ENCODE data around the gene KIF23. TPM values are rescaled to one million over a fixed set of nuclear protein-coding genes. Genes with fewer than 3 reads are reported as not detected.

Gene KIF23
- 26.5 and 28.4 TPM in 2 replicates for total RNA-seq
- long read RNA-seq, transcript KIF23-202 (22 exons, 3,351 nt) = major isoform, 16 of 133 reads
- long read RNA-seq, transcript KIF23-201 (23 exons, 3,723 nt) = minor isoform, 6 of 133 reads
- long read RNA-seq, partial matches to known transcripts = 73 of 133 reads
- long read RNA-seq, other reads (novel, unspliced or antisense) = 38 of 133 reads

DNA sequence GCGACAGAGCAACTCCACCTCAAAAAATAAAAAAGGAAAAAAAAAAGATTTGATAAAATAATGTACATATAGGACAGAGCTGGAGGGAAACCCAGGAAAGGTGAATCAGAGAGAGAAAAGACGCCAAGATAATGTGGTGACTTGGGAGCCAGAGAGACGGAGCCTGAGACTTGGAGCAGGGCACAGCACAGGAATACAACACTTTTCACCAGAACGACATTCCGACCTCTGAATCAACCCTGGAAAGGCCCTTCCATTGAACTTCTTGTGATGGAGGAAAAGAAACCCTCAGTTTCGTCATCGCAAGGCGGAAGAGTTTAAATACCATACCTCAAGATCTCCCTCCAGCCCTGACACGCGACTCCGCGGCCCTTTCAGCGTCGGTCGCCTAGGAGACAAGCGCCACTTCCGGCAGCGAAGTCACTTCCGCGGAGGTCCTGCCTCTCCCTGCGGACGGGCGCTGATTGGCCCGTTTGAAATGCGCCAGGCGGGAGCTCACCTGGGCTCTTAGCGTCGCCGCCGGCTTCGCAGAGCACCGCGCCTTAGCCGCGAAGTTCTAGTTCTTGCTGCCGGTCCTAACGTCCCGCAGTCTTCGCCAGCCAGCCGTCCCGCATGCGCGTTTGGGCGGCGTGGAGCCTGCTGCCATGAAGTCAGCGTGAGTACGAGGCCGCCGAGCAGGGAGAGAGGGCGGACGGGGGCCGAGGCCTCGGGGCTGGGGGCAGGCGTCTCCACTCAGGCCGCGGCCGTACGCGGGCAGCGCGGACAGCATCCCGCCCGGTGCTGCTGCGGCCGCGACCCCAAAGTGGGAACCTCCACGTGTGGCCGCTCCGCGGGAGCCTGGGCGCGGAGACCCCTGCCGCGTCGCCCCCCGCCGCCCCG, at the start of gene KIF23:
KIF23 (plus strand) TSS at position 528 of the 879 bp plus-strand sequence; CDS start at position 645, 117 bp downstream.
- TF ChIP-seq, protein P1, sequence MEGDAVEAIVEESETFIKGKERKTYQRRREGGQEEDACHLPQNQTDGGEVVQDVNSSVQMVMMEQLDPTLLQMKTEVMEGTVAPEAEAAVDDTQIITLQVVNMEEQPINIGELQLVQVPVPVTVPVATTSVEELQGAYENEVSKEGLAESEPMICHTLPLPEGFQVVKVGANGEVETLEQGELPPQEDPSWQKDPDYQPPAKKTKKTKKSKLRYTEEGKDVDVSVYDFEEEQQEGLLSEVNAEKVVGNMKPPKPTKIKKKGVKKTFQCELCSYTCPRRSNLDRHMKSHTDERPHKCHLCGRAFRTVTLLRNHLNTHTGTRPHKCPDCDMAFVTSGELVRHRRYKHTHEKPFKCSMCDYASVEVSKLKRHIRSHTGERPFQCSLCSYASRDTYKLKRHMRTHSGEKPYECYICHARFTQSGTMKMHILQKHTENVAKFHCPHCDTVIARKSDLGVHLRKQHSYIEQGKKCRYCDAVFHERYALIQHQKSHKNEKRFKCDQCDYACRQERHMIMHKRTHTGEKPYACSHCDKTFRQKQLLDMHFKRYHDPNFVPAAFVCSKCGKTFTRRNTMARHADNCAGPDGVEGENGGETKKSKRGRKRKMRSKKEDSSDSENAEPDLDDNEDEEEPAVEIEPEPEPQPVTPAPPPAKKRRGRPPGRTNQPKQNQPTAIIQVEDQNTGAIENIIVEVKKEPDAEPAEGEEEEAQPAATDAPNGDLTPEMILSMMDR (IDR thresholded peaks at IDR 0.05; ENCODE audit: unreplicated experiment) = no peak
- Mint-ChIP-seq H3K9me3 (ENCODE audit: low read depth) (no peaks in the 10 kb centered on the region), H3K36me3 (ENCODE audit: insufficient read depth) (peaks cover 6% of the 10 kb centered on the region), H3K4me1 (ENCODE audit: low read depth) (peaks cover 8% of the 10 kb centered on the region), H3K27ac (peak within 1 kb of the TSS; percentile 92), H3K27me3 (peaks cover 3% of the 10 kb centered on the region), H3K4me3 (ENCODE audit: low read depth) (peak within 1 kb of the TSS; percentile 85)
- DNase-seq (ENCODE audit: low spot score, unreplicated experiment) = peak; percentile 86

DNA sequence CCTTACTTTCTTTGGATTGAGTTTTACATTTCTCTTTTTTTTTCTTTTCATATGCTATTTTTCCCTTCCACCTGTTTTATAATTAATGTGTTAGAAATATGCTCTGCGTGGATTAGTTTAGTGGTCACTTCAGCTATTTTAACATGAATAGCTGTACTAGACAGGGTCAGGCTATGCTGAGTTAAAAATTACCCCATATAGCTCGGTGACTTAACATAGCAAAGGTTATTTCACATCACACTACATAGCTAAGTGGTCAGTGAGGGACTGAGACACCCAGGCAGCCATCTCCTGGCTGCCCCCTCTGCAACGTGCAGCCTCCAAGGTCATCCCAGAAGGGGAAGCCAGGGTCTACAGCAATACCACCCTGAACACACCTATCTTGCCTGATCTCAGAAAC, 46.9 kb upstream of the KIF23 start:
- H3K27ac Mint-ChIP-seq = no peak overlapping the region
- peaks cover 5% of the 10 kb centered on the region for H3K9me3 Mint-ChIP-seq (ENCODE audit: low read depth)
- peaks cover 2% of the 10 kb centered on the region for H3K36me3 Mint-ChIP-seq (ENCODE audit: insufficient read depth)
- H3K27me3 Mint-ChIP-seq = no peaks in the 10 kb centered on the region
- peaks cover 9% of the 10 kb centered on the region for H3K4me1 Mint-ChIP-seq (ENCODE audit: low read depth)
- TF ChIP-seq, protein P1 (IDR thresholded peaks at IDR 0.05; ENCODE audit: unreplicated experiment) = no peak
- no peak for DNase-seq (ENCODE audit: low spot score, unreplicated experiment)
- no peak overlapping the region for H3K4me3 Mint-ChIP-seq (ENCODE audit: low read depth)

DNA sequence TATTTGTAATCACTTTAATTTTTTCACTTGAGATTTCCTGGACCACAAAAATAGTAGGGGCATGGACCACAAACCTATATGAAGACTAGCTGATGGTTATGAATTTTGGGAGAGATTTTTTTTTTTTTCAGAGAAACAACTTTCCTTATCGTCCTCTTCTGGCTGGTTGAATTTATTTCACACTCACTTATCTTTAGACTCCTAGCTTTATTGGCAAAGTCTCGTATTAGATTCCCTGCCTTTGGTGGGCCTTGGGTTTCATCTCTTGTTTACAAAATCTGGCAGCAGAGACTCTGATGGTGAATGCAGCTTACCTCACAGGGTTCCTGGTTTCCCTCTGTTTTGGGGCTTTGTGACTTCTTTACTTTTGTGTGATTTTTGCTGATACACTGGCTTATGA, 44.5 kb upstream of the KIF23 start:
- Mint-ChIP-seq H3K36me3 (ENCODE audit: insufficient read depth) (peaks cover 2% of the 10 kb centered on the region), H3K9me3 (ENCODE audit: low read depth) (peaks cover 10% of the 10 kb centered on the region), H3K27ac (no peak overlapping the region), H3K4me3 (ENCODE audit: low read depth) (no peak overlapping the region), H3K27me3 (no peaks in the 10 kb centered on the region), H3K4me1 (ENCODE audit: low read depth) (peaks cover 23% of the 10 kb centered on the region)
- no peak for DNase-seq (ENCODE audit: low spot score, unreplicated experiment)
- TF ChIP-seq, protein P1 (IDR thresholded peaks at IDR 0.05; ENCODE audit: unreplicated experiment) = no peak

DNA sequence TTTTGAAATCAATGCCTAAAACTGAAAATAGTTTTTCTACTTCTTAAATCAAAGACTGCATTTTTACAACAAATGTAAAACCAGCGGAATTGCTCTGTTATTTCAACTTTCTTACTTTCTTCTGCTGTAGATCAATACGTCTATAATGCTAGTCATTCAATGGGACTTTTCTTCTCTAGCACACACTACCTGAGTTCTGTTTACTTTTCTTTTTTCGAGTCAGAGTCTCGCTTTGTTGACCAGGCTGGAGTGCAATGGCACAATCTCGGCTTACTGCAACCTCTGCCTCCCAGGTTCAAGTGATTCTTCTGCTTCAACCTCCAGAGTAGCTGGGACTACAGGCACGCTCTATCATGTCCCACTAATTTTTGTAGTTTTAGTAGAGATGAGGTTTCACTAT, 40.7 kb upstream of the KIF23 start:
- H3K9me3 Mint-ChIP-seq (ENCODE audit: low read depth) = peaks cover 5% of the 10 kb centered on the region
- H3K36me3 Mint-ChIP-seq (ENCODE audit: insufficient read depth) = no peaks in the 10 kb centered on the region
- H3K27me3 Mint-ChIP-seq = peaks cover 3% of the 10 kb centered on the region
- peak overlapping the region; percentile 39 for H3K27ac Mint-ChIP-seq
- H3K4me1 Mint-ChIP-seq (ENCODE audit: low read depth) = peaks cover 23% of the 10 kb centered on the region
- DNase-seq (ENCODE audit: low spot score, unreplicated experiment) = no peak
- H3K4me3 Mint-ChIP-seq (ENCODE audit: low read depth) = no peak overlapping the region
- TF ChIP-seq, protein P1 (IDR thresholded peaks at IDR 0.05; ENCODE audit: unreplicated experiment) = no peak

DNA sequence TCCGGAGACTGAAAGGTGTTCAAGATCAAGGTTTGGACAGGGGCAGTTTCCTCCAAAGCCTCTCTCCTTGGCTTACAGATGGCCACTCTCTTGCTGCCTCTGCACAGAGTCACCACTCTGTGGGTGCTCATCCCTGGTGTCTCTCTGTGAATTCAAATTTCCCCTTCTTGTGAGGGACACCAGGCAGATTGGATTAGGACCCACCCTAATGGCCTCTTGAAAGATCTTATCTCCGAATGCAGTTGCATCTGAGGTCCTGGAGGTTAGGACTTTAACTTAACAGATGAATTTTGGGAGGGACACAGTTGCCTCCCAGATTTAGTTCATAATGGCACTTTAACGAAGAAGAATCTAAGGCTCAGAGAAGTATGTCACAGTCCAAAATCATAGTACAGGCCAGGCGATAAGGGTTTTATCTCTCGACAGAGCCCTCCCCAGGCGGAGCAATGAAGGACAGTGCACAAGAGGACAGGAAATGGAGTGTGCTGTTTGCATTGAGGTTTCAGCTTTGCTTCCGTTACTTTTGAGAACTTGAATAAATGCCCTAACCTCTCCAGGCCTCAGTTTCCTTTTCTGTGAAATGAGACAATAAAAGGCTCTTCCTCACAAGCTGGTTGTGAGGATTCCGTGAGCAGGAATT, 38.9 kb upstream of the KIF23 start:
- Mint-ChIP-seq H3K9me3 (ENCODE audit: low read depth) (peaks cover 5% of the 10 kb centered on the region), H3K27me3 (peaks cover 3% of the 10 kb centered on the region), H3K4me3 (ENCODE audit: low read depth) (no peak overlapping the region), H3K36me3 (ENCODE audit: insufficient read depth) (no peaks in the 10 kb centered on the region), H3K27ac (no peak overlapping the region), H3K4me1 (ENCODE audit: low read depth) (peaks cover 29% of the 10 kb centered on the region)
- TF ChIP-seq, protein P1 (IDR thresholded peaks at IDR 0.05; ENCODE audit: unreplicated experiment) = no peak
- no peak for DNase-seq (ENCODE audit: low spot score, unreplicated experiment)

Measured in progenitor cell of endocrine pancreas (in vitro differentiated cells).